IMR-90 (cell line): ENCODE data around the gene GTF3C6. TPM values are rescaled to one million over a fixed set of nuclear protein-coding genes. Genes with fewer than 3 reads are reported as not detected.

Experiments used
- ATAC-seq: fragments of 200-7000 bp; cut with Tn5 transposase; 2 replicates; pipeline ENCODE4 v1.9.1; 2020; ENCODE audit warnings: low read depth, mild to moderate bottlenecking, moderate library complexity
- BruUV-seq: library from RNA; stranded (reverse); fragments of 400-500 nt; replicated peaks from 2 replicates; lab custom pipeline; 2021; lab: Mats Ljungman, UMichigan
- CTCF ChIA-PET: fragments of 300-600 bp; formaldehyde crosslinking; extraction: SDS; loops from one replicate; lab custom pipeline; 2021; ENCODE audit warnings: antibody characterized with exemption; lab: Yijun Ruan, JAX
- POLR2A ChIA-PET: fragments of 300-600 bp; sonication (Branson Sonifier 250); formaldehyde crosslinking; loops from one replicate; lab custom pipeline; 2022; ENCODE audit warnings: antibody characterized with exemption; ENCODE audit not compliant: unreplicated experiment; lab: Charles Lee
- DNase-seq: peaks from one replicate; pipeline ENCODE4 v3.0.0; 2013
- H2AFZ ChIP-seq: replicated peaks from 2 replicates; pipeline ENCODE3; 2013; ENCODE audit warnings: low read length, mild to moderate bottlenecking; ENCODE audit not compliant: poor library complexity
- H2AK5ac ChIP-seq: 2 replicates; pipeline ENCODE4 v1.6.1; 2013; ENCODE audit warnings: low read depth, low read length, inconsistent platforms
- H2AK9ac ChIP-seq: replicated peaks from 2 replicates; pipeline ENCODE3; 2013; ENCODE audit warnings: mild to moderate bottlenecking, low read depth, low read length, moderate library complexity; ENCODE audit not compliant: poor library complexity
- H2BK120ac ChIP-seq: 2 replicates; pipeline ENCODE4 v1.6.1; 2013; ENCODE audit warnings: low read depth, low read length, inconsistent platforms
- H2BK15ac ChIP-seq: 3 replicates; pipeline ENCODE4 v1.6.1; 2013; ENCODE audit warnings: low read depth, low read length, inconsistent platforms
- H2BK20ac ChIP-seq: 2 replicates; pipeline ENCODE4 v1.6.1; 2013; ENCODE audit warnings: low read depth, mild to moderate bottlenecking, inconsistent platforms, low read length, moderate library complexity
- H2BK5ac ChIP-seq: 2 replicates; pipeline ENCODE4 v1.6.1; 2013; ENCODE audit warnings: mild to moderate bottlenecking, low read depth, low read length, inconsistent platforms; ENCODE audit not compliant: poor library complexity, severe bottlenecking
- H3K14ac ChIP-seq: replicated peaks from 2 replicates; pipeline ENCODE4 v1.6.1; 2013; ENCODE audit warnings: low read depth, low read length, inconsistent platforms
- H3K18ac ChIP-seq: 2 replicates; pipeline ENCODE4 v1.6.1; 2013; ENCODE audit warnings: low read depth, low read length, control low read depth
- H3K23ac ChIP-seq: 2 replicates; pipeline ENCODE4 v1.6.1; 2013; ENCODE audit warnings: low read depth, low read length, inconsistent platforms
- H3K27ac ChIP-seq: 2 replicates; pipeline ENCODE4 v1.5.1; 2013; ENCODE audit warnings: mild to moderate bottlenecking, control low read depth, low read length; ENCODE audit not compliant: insufficient read depth
- H3K27me3 ChIP-seq: 2 replicates; pipeline ENCODE4 v1.6.1; 2013; ENCODE audit warnings: low read length; ENCODE audit not compliant: control insufficient read depth, insufficient read depth
- H3K36me3 ChIP-seq: 2 replicates; pipeline ENCODE4 v1.6.1; 2013; ENCODE audit warnings: low read length, mixed read lengths; ENCODE audit not compliant: control insufficient read depth, insufficient read depth
- H3K4ac ChIP-seq: 2 replicates; pipeline ENCODE4 v1.6.1; 2013; ENCODE audit warnings: low read depth, low read length, inconsistent platforms
- H3K4me1 ChIP-seq: 2 replicates; pipeline ENCODE4 v1.6.1; 2013; ENCODE audit warnings: low read length, mixed read lengths; ENCODE audit not compliant: control insufficient read depth, insufficient read depth
- H3K4me2 ChIP-seq: 2 replicates; pipeline ENCODE4 v1.6.1; 2013; ENCODE audit warnings: low read depth, mild to moderate bottlenecking, control low read depth, low read length, moderate library complexity
- H3K4me3 ChIP-seq: 2 replicates; pipeline ENCODE4 v1.5.1; 2013; ENCODE audit warnings: low read depth, mild to moderate bottlenecking, control low read depth, low read length, moderate library complexity; ENCODE audit not compliant: insufficient read depth
- H3K56ac ChIP-seq: 2 replicates; pipeline ENCODE4 v1.6.1; 2013; ENCODE audit warnings: low read length, inconsistent platforms; ENCODE audit not compliant: insufficient read depth; ENCODE audit errors: extremely low read depth
- H3K79me1 ChIP-seq, 2 experiments: 2 replicates each; pipeline ENCODE4 v1.6.1; 2013; ENCODE audit warnings: low read length in 2 of 2, inconsistent platforms in 1 of 2, low read depth in 1 of 2
- H3K9ac ChIP-seq: 2 replicates; pipeline ENCODE4 v1.6.1; 2013; ENCODE audit warnings: low read depth, low read length, control low read depth
- H3K9me1 ChIP-seq: 2 replicates; pipeline ENCODE4 v1.6.1; 2013; ENCODE audit warnings: low read length, inconsistent platforms; ENCODE audit not compliant: insufficient read depth
- H3K9me3 ChIP-seq: 2 replicates; pipeline ENCODE4 v1.6.1; 2013; ENCODE audit warnings: low read length; ENCODE audit not compliant: control insufficient read depth, insufficient read depth
- H4K20me1 ChIP-seq: 2 replicates; pipeline ENCODE4 v1.6.1; 2013; ENCODE audit warnings: low read length, inconsistent platforms; ENCODE audit not compliant: insufficient read depth
- H4K5ac ChIP-seq: 2 replicates; pipeline ENCODE4 v1.6.1; 2013; ENCODE audit warnings: mild to moderate bottlenecking, low read depth, low read length, control low read depth
- H4K8ac ChIP-seq, 2 experiments: 2 replicates each; pipeline ENCODE4 v1.6.1; 2013; ENCODE audit warnings: low read depth in 2 of 2, low read length in 2 of 2, control low read depth in 1 of 2, inconsistent platforms in 1 of 2
- H4K91ac ChIP-seq: 2 replicates; pipeline ENCODE4 v1.6.1; 2013; ENCODE audit warnings: low read depth, low read length, inconsistent platforms; ENCODE audit not compliant: insufficient read depth
- RAD21 ChIP-seq: IDR thresholded peaks from 2 replicates; pipeline ENCODE4 v1.6.1; 2012; ENCODE audit warnings: low read length, improper control_type of control experiment
- RFX5 ChIP-seq: IDR thresholded peaks from 2 replicates; pipeline ENCODE4 v1.8.0; 2012; ENCODE audit warnings: low read depth, mild to moderate bottlenecking, low read length, moderate library complexity
- SMC3 ChIP-seq: fragments of 150-350 bp; IDR thresholded peaks from 2 replicates; pipeline ENCODE4 v1.6.1; 2016; ENCODE audit warnings: low read depth, mild to moderate bottlenecking, antibody characterized with exemption, low read length, moderate library complexity
- whole genome bisulfite sequencing, 2 experiments: methylation state at CpG; one replicate each; pipeline versions ENCODE4 v1.1.5 to v1.1.7; 2013; ENCODE audit warnings: missing lambda C conversion rate in 2 of 2; ENCODE audit not compliant: insufficient read length in 1 of 2; ENCODE audit errors: extremely low coverage in 2 of 2; 5-methylcytosine and 5-hydroxymethylcytosine counted together
- dilution Hi-C: fragments of 300-500 bp; cut with HindIII; formaldehyde crosslinking; loops from one replicate; pipeline ENCODE4 v1.14.3; 2018; ENCODE audit warnings: low sequenced_read_pairs; ENCODE audit not compliant: unreplicated experiment
- in situ Hi-C: fragments of 300-500 bp; cut with MboI; formaldehyde crosslinking; loops from 3 replicates; pipeline ENCODE4 v1.14.3; 2019; ENCODE audit warnings: low sequenced_read_pairs, inconsistent platforms, mixed read lengths
- intact Hi-C: fragments of 100-400 bp; cut with micrococcal nuclease; formaldehyde crosslinking; loops from 2 replicates; pipeline ENCODE4 v1.10.0; 2022
- polyA plus RNA-seq, 3 experiments: library from polyadenylated mRNA; depleted of rRNA; stranded (reverse); fragments of >200 nt; gene quantifications; 2 replicates each; pipeline ENCODE4 v1.2.3, GENCODE V29; 2012; ENCODE audit warnings: low replicate concordance in 1 of 3
- total RNA-seq: library from RNA; depleted of rRNA; stranded (reverse); fragments of >200 nt; gene quantifications from 2 replicates; pipeline ENCODE4 v1.2.3, GENCODE V29; 2012
- TF ChIP-seq, protein P1 (sequence below): conservative IDR thresholded peaks from 2 replicates; pipeline ENCODE4 v1.5.1; 2012; ENCODE audit warnings: mild to moderate bottlenecking, low read depth, low read length, improper control_type of control experiment

Gene GTF3C6
- total and polyA plus RNA-seq, 2 of the 4 experiments (the other 2 are of a cell fraction) = 10.4 to 40.5 TPM

DNA sequence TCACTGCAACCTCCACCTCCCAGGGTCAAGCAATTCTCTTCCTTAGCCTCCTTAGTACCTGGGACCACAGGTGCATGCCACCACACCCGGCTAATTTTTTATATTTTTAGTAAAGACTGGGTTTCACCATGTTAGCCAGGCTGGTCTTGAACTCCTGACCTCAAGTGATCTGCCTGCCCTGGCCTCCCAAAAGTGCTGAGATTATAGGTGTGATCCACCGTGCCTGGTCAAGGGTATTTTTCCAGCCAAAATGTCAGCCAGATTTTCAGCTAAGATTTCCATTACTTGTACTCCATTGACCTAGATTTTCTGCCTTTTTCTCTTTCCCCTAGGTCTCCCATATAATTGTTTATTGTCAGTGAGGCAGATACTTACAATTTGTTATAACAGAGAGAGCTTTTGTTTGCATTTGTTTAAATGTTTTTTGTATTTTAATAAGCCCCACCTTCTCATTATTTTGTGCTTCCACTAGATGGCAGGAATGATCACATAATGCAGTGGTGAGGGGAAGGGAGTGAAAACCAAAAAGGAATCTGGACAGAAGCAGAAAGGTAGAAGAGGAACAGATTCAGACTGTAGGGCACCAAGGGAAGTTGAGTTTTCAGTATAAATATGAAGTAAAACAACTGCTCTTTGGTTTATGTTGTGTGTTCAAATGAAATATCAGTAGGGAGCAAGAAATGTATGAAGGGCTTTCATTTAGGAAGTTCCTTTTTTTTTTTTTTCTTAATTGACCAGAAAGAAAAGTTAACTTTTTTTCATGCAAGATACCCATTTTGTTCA, 53.0 kb downstream of the GTF3C6 start:
- Histone ChIP-seq H4K5ac (no peak overlapping the region), H4K8ac (no peak overlapping the region), H3K23ac (no peak overlapping the region), H3K4me2 (no peak overlapping the region), H2BK5ac (no peak overlapping the region), H2BK120ac (no peak overlapping the region), H3K18ac (no peak overlapping the region), H3K4me3 (no peak overlapping the region), H3K56ac (no peak overlapping the region), H3K9me3 (no peaks in the 10 kb centered on the region), H3K4ac (no peak overlapping the region), H3K9ac (no peak overlapping the region), H3K36me3 (peaks cover 24% of the 10 kb centered on the region), H2AFZ (no peak overlapping the region), H3K79me1 (peaks cover 6 to 9% of the 10 kb centered on the region in 2 experiments; a peak in 3 of 4 replicates), H3K4me1 (no peaks in the 10 kb centered on the region; the same call in 1 of the 2 replicates), H3K27me3 (no peaks in the 10 kb centered on the region), H2BK15ac (no peak overlapping the region), H4K20me1 (no peaks in the 10 kb centered on the region; the same call in 1 of the 2 replicates), H3K27ac (no peak overlapping the region), H3K14ac (no peak overlapping the region), H3K9me1 (no peaks in the 10 kb centered on the region; the same call in 1 of the 2 replicates), H2AK5ac (no peak overlapping the region), H2AK9ac (no peak overlapping the region), H4K91ac (no peak overlapping the region), H2BK20ac (no peak overlapping the region)
- DNase-seq = peak; percentile 55
- 60% methylated on average over 1 of the region's 2 CpGs; no CpG with 5 or more reads in 1 of the 2 experiments for WGBS, 2 experiments
- in situ Hi-C loops = no loop called here
- no TSS peak for BruUV-seq
- intact Hi-C loops = loop anchor here (1.0 to 5.0 kb wide), 3 partner anchors 199 to 1031 kb away; a partner anchor contains a TSS
- dilution Hi-C loops = no loop called here
- peak; percentile 73 for TF ChIP-seq RAD21
- TF ChIP-seq SMC3 = peak; percentile 65
- TF ChIP-seq, protein P1, sequence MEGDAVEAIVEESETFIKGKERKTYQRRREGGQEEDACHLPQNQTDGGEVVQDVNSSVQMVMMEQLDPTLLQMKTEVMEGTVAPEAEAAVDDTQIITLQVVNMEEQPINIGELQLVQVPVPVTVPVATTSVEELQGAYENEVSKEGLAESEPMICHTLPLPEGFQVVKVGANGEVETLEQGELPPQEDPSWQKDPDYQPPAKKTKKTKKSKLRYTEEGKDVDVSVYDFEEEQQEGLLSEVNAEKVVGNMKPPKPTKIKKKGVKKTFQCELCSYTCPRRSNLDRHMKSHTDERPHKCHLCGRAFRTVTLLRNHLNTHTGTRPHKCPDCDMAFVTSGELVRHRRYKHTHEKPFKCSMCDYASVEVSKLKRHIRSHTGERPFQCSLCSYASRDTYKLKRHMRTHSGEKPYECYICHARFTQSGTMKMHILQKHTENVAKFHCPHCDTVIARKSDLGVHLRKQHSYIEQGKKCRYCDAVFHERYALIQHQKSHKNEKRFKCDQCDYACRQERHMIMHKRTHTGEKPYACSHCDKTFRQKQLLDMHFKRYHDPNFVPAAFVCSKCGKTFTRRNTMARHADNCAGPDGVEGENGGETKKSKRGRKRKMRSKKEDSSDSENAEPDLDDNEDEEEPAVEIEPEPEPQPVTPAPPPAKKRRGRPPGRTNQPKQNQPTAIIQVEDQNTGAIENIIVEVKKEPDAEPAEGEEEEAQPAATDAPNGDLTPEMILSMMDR = peak; percentile 70
- no peak for TF ChIP-seq RFX5
- ChIA-PET CTCF (interaction anchor here (0.6 to 1.8 kb wide), 10 partner anchors 11 to 483 kb away, joined by 3 to 10 read pairs (median 4); partner anchors contain the start of gene RPF2), POLR2A (no interaction called here)
- peak; percentile 80 for ATAC-seq
